Ovary (tissue), 9 donors: ENCODE results near the gene ZNF710. TPM values are rescaled to one million over a fixed set of nuclear protein-coding genes. Genes with fewer than 3 reads are reported as not detected.

Experiments
- DNase-seq, 5 donors: peaks; one replicate each; pipeline ENCODE4 v3.0.0-alpha.2; 2019 to 2020
- H3K27ac ChIP-seq, 2 donors: fragments of 200-600 bp; one replicate each; pipeline versions ENCODE4 v1.5.1 to v1.8.0; 2019 to 2022
- H3K27me3 ChIP-seq: fragments of 200-600 bp; one replicate; pipeline ENCODE4 v1.8.0; 2022
- H3K36me3 ChIP-seq: fragments of 200-600 bp; sonication (generic); one replicate; pipeline ENCODE4 v1.5.1; 2019
- H3K4me1 ChIP-seq: one replicate; pipeline ENCODE4 v1.8.1; 2013; ENCODE audit warnings: mild to moderate bottlenecking, moderate library complexity; ENCODE audit not compliant: insufficient read depth
- H3K4me3 ChIP-seq: fragments of 200-600 bp; sonication (generic); one replicate; pipeline ENCODE4 v1.5.1; 2017
- H3K9me3 ChIP-seq, 2 donors: fragments of 200-600 bp in 1 of 2; sonication (generic) in 1 of 2; one replicate each; pipeline versions ENCODE4 v1.5.1 to v1.8.1; 2013 to 2019; ENCODE audit warnings: mild to moderate bottlenecking in 1 of 2, moderate library complexity in 1 of 2
- EP300 ChIP-seq: sonication (generic); formaldehyde crosslinking; IDR thresholded peaks from one replicate; pipeline ENCODE4 v1.6.1; 2017; ENCODE audit warnings: antibody characterized with exemption
- POLR2A ChIP-seq: fragments of 450-650 bp; IDR thresholded peaks from one replicate; pipeline ENCODE4 v1.6.1; 2017; ENCODE audit warnings: antibody characterized with exemption, mild to moderate bottlenecking, moderate library complexity
- WGBS, 3 donors: extraction: QIAGEN DNeasy Blood & Tissue Kit in 1 of 3; methylation state at CpG; one replicate each; pipeline versions ENCODE4 v1.1.5 to v1.1.7; 2013 to 2017; 5-methylcytosine and 5-hydroxymethylcytosine counted together
- intact Hi-C, 4 donors: fragments of 100-400 bp; cut with DNase I; formaldehyde crosslinking; loops; one replicate each; pipeline versions ENCODE4 v1.11.0 to v1.15.1; 2022 to 2023
- polyA plus RNA-seq, 2 donors: library from polyadenylated mRNA; stranded (reverse); fragments of 200-250 nt in 1 of 2; fragments of 350-450 nt in 1 of 2; fragmentation: Illumina TruSeq in 1 of 2; extraction: RNeasy Lipid Tissue Mini Kit (QIAGEN cat#74804) in 1 of 2; gene quantifications; one replicate each; pipeline ENCODE4 v1.2.3, GENCODE V29; 2013 to 2014
- total RNA-seq, 7 donors: library from RNA; depleted of rRNA in 2 of 7; stranded (reverse); fragments of >200 nt in 2 of 7; fragmentation: NEBNext Ultra II Directional in 3 of 7; extraction: Animal tissue kit (Norgen Biotek cat#: 25700) in 3 of 7; gene quantifications; one replicate each; pipeline versions ENCODE4 v1.1.0 to v1.2.4, GENCODE V29; 2016 to 2023
- TF ChIP-seq, protein P1 (sequence below), 3 donors: fragments of 450-650 bp in 2 of 3; fragments of 200-600 bp in 1 of 3; IDR thresholded peaks; one replicate each; pipeline versions ENCODE4 v1.5.1 to v1.8.0; 2016 to 2022; ENCODE audit warnings: antibody characterized with exemption in 3 of 3, mild to moderate bottlenecking in 1 of 3
- donor health status: DM: no; HTN: no; CAD: no; lungs with moderate emphysema.
- donor health status: DM: no; HTN: no; CAD: no.
- donor health status: Bipolar disorder and iron deficiency.
- donor health status: DM: yes; HTN: yes; CAD: no.
- donor health status: DM: no; HTN: no; CAD: no.
- donor health status: DM: yes; HTN: yes; CAD: no.

The ZNF710 gene
- total and polyA plus RNA-seq, 9 donors: 6.8 to 19.7 (median 14.4) TPM

GRCh38 chr15:90001683-90002427, 731 bp downstream of the ZNF710 start:
- intact Hi-C loops: loop anchor here in 1 of 4 donors (5.0 kb wide), 2 partner anchors 90 to 110 kb away; partner anchors contain the start of genes AP3S2 and ARPIN
- peak overlapping the region; percentile 86 to 92 for H3K27ac ChIP-seq
- no peaks in the 10 kb centered on the region for H3K27me3 ChIP-seq
- peak overlapping the region; percentile 87 for H3K4me3 ChIP-seq
- TF ChIP-seq, protein P1, sequence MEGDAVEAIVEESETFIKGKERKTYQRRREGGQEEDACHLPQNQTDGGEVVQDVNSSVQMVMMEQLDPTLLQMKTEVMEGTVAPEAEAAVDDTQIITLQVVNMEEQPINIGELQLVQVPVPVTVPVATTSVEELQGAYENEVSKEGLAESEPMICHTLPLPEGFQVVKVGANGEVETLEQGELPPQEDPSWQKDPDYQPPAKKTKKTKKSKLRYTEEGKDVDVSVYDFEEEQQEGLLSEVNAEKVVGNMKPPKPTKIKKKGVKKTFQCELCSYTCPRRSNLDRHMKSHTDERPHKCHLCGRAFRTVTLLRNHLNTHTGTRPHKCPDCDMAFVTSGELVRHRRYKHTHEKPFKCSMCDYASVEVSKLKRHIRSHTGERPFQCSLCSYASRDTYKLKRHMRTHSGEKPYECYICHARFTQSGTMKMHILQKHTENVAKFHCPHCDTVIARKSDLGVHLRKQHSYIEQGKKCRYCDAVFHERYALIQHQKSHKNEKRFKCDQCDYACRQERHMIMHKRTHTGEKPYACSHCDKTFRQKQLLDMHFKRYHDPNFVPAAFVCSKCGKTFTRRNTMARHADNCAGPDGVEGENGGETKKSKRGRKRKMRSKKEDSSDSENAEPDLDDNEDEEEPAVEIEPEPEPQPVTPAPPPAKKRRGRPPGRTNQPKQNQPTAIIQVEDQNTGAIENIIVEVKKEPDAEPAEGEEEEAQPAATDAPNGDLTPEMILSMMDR (IDR thresholded peaks at IDR 0.05): no peak
- TF ChIP-seq EP300 (no peak), POLR2A (no peak)
- peak; percentile 61 to 78 (median 73) for DNase-seq
- 0 to 1% (median 1%) methylated on average over 59 to 88 of the region's 89 CpGs for WGBS, 3 donors
- no peaks in the 10 kb centered on the region for H3K9me3 ChIP-seq
- H3K36me3 ChIP-seq: no peaks in the 10 kb centered on the region
- H3K4me1 ChIP-seq: peaks cover 9% of the 10 kb centered on the region

GRCh38 chr15:90002428-90002844, 1.3 kb downstream of the ZNF710 start:
- no peaks in the 10 kb centered on the region for H3K9me3 ChIP-seq
- peaks cover 9% of the 10 kb centered on the region for H3K4me1 ChIP-seq
- no peaks in the 10 kb centered on the region for H3K27me3 ChIP-seq
- intact Hi-C loops: loop anchor here in 1 of 4 donors (5.0 kb wide), 2 partner anchors 90 to 110 kb away; partner anchors contain the start of genes AP3S2 and ARPIN
- no peaks in the 10 kb centered on the region for H3K36me3 ChIP-seq
- peak overlapping the region; percentile 87 for H3K4me3 ChIP-seq
- DNase-seq: peak; percentile 51 to 72 (median 63)
- TF ChIP-seq POLR2A (no peak), EP300 (no peak)
- TF ChIP-seq, protein P1 (IDR thresholded peaks at IDR 0.05): no peak
- H3K27ac ChIP-seq: peak overlapping the region; percentile 86 to 92
- 0 to 2% (median 1%) methylated on average over 26 to 27 of the region's 27 CpGs for WGBS, 3 donors

DNA sequence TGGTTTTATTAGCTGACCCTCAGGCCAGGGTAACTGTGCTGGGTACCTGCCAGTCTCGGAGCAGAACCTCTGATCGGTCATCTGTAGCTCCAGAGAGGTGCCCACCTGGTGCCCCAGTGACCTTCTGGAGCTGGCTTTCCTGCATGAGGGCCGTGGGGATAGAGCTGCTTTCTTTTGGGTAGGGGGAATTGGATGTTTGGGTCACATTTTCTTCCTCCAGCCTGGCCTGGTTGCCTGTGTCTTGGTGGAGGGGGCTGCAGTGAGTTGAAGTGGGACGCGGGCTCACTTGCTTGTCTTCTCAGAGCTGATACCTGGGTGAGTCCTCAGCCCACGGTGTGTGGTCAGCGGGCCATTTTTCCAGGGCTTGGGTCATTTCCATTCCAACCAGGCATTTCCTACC, 2.6 kb downstream of the ZNF710 start:
- Histone ChIP-seq H3K9me3 (no peaks in the 10 kb centered on the region), H3K27ac (no peak overlapping the region), H3K27me3 (no peaks in the 10 kb centered on the region), H3K4me1 (peaks cover 9% of the 10 kb centered on the region), H3K4me3 (no peak overlapping the region), H3K36me3 (no peaks in the 10 kb centered on the region)
- TF ChIP-seq EP300 (no peak), POLR2A (no peak)
- TF ChIP-seq, protein P1 (IDR thresholded peaks at IDR 0.05): no peak
- 90 to 92% (median 91%) methylated on average over 7 of the region's 7 CpGs for WGBS, 3 donors
- intact Hi-C loops: loop anchor here in 1 of 4 donors (5.0 kb wide), 2 partner anchors 91 to 111 kb away; partner anchors contain the start of genes AP3S2 and ARPIN
- peak in 1 of 5 donors; percentile 12 for DNase-seq

DNA sequence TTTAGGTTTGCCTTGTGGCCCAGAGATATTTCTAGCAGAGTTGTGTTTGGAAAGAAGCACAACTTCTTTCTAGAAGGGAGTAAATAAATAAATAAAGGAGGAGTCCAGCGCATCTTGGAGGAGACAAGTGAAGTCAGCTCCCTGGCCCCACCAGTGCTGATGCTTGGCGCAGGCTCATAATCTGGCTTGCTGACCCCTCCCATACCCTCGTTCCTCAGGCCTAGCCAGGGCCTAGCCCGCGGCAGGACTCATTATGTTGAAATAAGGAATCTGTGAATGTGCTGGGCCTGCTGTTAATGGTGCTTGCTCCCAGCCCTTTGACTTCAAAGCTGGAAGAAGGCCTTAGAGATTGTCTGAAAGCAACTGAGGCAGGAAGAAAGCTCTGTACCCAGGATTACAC, 3.1 kb downstream of the ZNF710 start:
- no peaks in the 10 kb centered on the region for H3K9me3 ChIP-seq
- TF ChIP-seq EP300: no peak
- TF ChIP-seq POLR2A: no peak
- TF ChIP-seq, protein P1 (IDR thresholded peaks at IDR 0.05): no peak
- intact Hi-C loops: loop anchor here in 1 of 4 donors (5.0 kb wide), 2 partner anchors 92 to 112 kb away; partner anchors contain the start of genes AP3S2 and ARPIN
- no peak overlapping the region for H3K4me3 ChIP-seq
- no peaks in the 10 kb centered on the region for H3K36me3 ChIP-seq
- no peaks in the 10 kb centered on the region for H3K27me3 ChIP-seq
- DNase-seq: peak in 2 of 5 donors; percentile 23 to 36
- H3K27ac ChIP-seq: no peak overlapping the region
- 74 to 77% (median 75%) methylated on average over 5 of the region's 5 CpGs for WGBS, 3 donors
- H3K4me1 ChIP-seq: peaks cover 9% of the 10 kb centered on the region
